Measurements from ENCODE around the gene IKZF4. TPM values are rescaled to one million over a fixed set of nuclear protein-coding genes. Genes with fewer than 3 reads are reported as not detected.

IKZF4 gene
- total and polyA plus RNA-seq, 2 experiments from 2014 or later: 4.6 to 9.0 TPM

DNA sequence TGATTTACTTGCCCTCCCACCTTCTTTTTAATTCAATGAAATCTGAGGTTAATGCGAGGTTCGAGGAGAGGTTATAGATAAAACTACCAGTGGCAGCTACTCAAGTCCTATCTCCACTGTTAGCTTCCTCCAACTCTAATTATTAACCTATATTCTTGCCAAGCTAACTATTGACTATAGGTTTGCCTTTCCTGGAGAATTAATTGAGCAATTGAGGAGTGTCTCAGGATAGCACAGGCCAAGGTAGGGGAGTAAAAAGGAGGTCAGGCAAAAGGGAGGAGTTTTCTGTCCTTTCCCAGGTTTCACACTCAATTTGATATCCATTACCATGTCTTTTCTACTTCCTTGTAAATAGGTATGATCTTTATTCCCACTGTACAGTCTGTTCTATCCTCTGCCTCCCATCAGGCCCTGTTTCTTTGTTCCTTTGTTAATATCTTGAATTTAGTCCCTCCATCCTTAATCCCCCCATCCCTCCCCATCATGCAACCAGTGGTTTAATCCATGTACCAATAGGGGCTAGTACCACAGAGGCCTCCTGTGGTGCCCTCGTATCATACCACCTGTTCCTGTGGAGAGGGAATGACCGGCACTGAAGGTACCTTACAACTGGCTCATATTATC, 27.5 kb upstream of the IKZF4 start:
- TF ChIP-seq, protein P1, sequence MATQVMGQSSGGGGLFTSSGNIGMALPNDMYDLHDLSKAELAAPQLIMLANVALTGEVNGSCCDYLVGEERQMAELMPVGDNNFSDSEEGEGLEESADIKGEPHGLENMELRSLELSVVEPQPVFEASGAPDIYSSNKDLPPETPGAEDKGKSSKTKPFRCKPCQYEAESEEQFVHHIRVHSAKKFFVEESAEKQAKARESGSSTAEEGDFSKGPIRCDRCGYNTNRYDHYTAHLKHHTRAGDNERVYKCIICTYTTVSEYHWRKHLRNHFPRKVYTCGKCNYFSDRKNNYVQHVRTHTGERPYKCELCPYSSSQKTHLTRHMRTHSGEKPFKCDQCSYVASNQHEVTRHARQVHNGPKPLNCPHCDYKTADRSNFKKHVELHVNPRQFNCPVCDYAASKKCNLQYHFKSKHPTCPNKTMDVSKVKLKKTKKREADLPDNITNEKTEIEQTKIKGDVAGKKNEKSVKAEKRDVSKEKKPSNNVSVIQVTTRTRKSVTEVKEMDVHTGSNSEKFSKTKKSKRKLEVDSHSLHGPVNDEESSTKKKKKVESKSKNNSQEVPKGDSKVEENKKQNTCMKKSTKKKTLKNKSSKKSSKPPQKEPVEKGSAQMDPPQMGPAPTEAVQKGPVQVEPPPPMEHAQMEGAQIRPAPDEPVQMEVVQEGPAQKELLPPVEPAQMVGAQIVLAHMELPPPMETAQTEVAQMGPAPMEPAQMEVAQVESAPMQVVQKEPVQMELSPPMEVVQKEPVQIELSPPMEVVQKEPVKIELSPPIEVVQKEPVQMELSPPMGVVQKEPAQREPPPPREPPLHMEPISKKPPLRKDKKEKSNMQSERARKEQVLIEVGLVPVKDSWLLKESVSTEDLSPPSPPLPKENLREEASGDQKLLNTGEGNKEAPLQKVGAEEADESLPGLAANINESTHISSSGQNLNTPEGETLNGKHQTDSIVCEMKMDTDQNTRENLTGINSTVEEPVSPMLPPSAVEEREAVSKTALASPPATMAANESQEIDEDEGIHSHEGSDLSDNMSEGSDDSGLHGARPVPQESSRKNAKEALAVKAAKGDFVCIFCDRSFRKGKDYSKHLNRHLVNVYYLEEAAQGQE (IDR thresholded peaks at IDR 0.05; ENCODE audit: unreplicated experiment): no peak
- TF ChIP-seq NANOG (IDR thresholded peaks at IDR 0.05; ENCODE audit: borderline replicate concordance): no peak
- TF ChIP-seq ZNF114 (CRISPR knock-in tag; IDR thresholded peaks at IDR 0.05): no peak
- TF ChIP-seq, protein P2, sequence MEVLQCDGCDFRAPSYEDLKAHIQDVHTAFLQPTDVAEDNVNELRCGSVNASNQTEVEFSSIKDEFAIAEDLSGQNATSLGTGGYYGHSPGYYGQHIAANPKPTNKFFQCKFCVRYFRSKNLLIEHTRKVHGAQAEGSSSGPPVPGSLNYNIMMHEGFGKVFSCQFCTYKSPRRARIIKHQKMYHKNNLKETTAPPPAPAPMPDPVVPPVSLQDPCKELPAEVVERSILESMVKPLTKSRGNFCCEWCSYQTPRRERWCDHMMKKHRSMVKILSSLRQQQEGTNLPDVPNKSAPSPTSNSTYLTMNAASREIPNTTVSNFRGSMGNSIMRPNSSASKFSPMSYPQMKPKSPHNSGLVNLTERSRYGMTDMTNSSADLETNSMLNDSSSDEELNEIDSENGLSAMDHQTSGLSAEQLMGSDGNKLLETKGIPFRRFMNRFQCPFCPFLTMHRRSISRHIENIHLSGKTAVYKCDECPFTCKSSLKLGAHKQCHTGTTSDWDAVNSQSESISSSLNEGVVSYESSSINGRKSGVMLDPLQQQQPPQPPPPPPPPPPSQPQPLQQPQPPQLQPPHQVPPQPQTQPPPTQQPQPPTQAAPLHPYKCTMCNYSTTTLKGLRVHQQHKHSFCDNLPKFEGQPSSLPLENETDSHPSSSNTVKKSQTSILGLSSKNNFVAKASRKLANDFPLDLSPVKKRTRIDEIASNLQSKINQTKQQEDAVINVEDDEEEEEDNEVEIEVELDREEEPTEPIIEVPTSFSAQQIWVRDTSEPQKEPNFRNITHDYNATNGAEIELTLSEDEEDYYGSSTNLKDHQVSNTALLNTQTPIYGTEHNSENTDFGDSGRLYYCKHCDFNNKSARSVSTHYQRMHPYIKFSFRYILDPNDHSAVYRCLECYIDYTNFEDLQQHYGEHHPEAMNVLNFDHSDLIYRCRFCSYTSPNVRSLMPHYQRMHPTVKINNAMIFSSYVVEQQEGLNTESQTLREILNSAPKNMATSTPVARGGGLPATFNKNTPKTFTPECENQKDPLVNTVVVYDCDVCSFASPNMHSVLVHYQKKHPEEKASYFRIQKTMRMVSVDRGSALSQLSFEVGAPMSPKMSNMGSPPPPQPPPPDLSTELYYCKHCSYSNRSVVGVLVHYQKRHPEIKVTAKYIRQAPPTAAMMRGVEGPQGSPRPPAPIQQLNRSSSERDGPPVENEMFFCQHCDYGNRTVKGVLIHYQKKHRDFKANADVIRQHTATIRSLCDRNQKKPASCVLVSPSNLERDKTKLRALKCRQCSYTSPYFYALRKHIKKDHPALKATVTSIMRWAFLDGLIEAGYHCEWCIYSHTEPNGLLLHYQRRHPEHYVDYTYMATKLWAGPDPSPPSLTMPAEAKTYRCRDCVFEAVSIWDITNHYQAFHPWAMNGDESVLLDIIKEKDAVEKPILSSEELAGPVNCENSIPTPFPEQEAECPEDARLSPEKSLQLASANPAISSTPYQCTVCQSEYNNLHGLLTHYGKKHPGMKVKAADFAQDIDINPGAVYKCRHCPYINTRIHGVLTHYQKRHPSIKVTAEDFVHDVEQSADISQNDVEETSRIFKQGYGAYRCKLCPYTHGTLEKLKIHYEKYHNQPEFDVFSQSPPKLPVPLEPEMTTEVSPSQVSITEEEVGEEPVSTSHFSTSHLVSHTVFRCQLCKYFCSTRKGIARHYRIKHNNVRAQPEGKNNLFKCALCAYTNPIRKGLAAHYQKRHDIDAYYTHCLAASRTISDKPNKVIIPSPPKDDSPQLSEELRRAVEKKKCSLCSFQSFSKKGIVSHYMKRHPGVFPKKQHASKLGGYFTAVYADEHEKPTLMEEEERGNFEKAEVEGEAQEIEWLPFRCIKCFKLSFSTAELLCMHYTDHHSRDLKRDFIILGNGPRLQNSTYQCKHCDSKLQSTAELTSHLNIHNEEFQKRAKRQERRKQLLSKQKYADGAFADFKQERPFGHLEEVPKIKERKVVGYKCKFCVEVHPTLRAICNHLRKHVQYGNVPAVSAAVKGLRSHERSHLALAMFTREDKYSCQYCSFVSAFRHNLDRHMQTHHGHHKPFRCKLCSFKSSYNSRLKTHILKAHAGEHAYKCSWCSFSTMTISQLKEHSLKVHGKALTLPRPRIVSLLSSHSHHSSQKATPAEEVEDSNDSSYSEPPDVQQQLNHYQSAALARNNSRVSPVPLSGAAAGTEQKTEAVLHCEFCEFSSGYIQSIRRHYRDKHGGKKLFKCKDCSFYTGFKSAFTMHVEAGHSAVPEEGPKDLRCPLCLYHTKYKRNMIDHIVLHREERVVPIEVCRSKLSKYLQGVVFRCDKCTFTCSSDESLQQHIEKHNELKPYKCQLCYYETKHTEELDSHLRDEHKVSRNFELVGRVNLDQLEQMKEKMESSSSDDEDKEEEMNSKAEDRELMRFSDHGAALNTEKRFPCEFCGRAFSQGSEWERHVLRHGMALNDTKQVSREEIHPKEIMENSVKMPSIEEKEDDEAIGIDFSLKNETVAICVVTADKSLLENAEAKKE (CRISPR knock-in tag; IDR thresholded peaks at IDR 0.05): no peak
- TF ChIP-seq STAT1 (IDR thresholded peaks at IDR 0.05; ENCODE audit: unreplicated experiment): no peak
- TF ChIP-seq ZNF331 (CRISPR knock-in tag; IDR thresholded peaks at IDR 0.05; ENCODE audit: low read depth): no peak
- TF ChIP-seq, protein P3, sequence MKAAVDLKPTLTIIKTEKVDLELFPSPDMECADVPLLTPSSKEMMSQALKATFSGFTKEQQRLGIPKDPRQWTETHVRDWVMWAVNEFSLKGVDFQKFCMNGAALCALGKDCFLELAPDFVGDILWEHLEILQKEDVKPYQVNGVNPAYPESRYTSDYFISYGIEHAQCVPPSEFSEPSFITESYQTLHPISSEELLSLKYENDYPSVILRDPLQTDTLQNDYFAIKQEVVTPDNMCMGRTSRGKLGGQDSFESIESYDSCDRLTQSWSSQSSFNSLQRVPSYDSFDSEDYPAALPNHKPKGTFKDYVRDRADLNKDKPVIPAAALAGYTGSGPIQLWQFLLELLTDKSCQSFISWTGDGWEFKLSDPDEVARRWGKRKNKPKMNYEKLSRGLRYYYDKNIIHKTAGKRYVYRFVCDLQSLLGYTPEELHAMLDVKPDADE (IDR thresholded peaks at IDR 0.05): no peak
- TF ChIP-seq CREB1 (CRISPR knock-in tag; IDR thresholded peaks at IDR 0.05; ENCODE audit: low read depth): no peak
- no peak for TF ChIP-seq JUNB (IDR thresholded peaks at IDR 0.05; ENCODE audit: unreplicated experiment)
- no peak for TF ChIP-seq EZH2 (IDR thresholded peaks at IDR 0.05; ENCODE audit: low read depth, unreplicated experiment)
- no peak for TF ChIP-seq POLR2AphosphoS5 (IDR thresholded peaks at IDR 0.05; ENCODE audit: low read depth)
- TF ChIP-seq, protein P4, sequence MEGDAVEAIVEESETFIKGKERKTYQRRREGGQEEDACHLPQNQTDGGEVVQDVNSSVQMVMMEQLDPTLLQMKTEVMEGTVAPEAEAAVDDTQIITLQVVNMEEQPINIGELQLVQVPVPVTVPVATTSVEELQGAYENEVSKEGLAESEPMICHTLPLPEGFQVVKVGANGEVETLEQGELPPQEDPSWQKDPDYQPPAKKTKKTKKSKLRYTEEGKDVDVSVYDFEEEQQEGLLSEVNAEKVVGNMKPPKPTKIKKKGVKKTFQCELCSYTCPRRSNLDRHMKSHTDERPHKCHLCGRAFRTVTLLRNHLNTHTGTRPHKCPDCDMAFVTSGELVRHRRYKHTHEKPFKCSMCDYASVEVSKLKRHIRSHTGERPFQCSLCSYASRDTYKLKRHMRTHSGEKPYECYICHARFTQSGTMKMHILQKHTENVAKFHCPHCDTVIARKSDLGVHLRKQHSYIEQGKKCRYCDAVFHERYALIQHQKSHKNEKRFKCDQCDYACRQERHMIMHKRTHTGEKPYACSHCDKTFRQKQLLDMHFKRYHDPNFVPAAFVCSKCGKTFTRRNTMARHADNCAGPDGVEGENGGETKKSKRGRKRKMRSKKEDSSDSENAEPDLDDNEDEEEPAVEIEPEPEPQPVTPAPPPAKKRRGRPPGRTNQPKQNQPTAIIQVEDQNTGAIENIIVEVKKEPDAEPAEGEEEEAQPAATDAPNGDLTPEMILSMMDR (conservative IDR thresholded peaks at IDR 0.05; ENCODE audit: low read depth in 2 of 2): no peak
- TF ChIP-seq EZH2phosphoT487 (IDR thresholded peaks at IDR 0.05; ENCODE audit: unreplicated experiment): no peak
- ATAC-seq (no peak), DNase-seq (ENCODE audit: low spot score) (no peak)
- Histone ChIP-seq H3K4me1 (ENCODE audit: insufficient read depth) (0 out of 2 replicates have a peak, but pooled peaks cover 4% of the 10 kb centered on the region), H3K27me3 (ENCODE audit: insufficient read depth) (no peaks in the 10 kb centered on the region), H2AFZ (no peak overlapping the region), H3K27ac (ENCODE audit: low read depth) (no peak overlapping the region), H3K4me3 (no peak overlapping the region), H3K79me2 (replicated peaks; ENCODE audit: insufficient read depth) (peaks cover 6% of the 10 kb centered on the region; the same call in 1 of the 2 replicates), H3F3A (replicated peaks; ENCODE audit: low read depth) (peaks cover 13% of the 10 kb centered on the region; the same call in 1 of the 2 replicates), H3K9me2 (ENCODE audit: insufficient read depth) (no peaks in the 10 kb centered on the region), H4K20me1 (replicated peaks; ENCODE audit: insufficient read depth) (no peaks in the 10 kb centered on the region), H3K4me2 (no peak overlapping the region), H3K36me3 (ENCODE audit: insufficient read depth) (peaks cover 36% of the 10 kb centered on the region)
- Mint-ChIP-seq H3K9me3 (no peaks in the 10 kb centered on the region), H3K27ac (no peak overlapping the region), H3K4me3 (no peak overlapping the region), H3K36me3 (ENCODE audit: low read depth) (peaks cover 58% of the 10 kb centered on the region), H3K27me3 (ENCODE audit: insufficient read depth, low read depth, poor library complexity) (peaks cover 4% of the 10 kb centered on the region), H3K4me1 (no peaks in the 10 kb centered on the region; the same call in 2 of the 3 replicates)
